Measurements from ENCODE around the gene XKRX. TPM values are rescaled to one million over a fixed set of nuclear protein-coding genes. Genes with fewer than 3 reads are reported as not detected.

Gene XKRX
- total RNA-seq, 8 experiments from 2014 or later = 0.05 to 0.24 (median 0.14) TPM

GRCh38 chrX:100931925-100932285 is 3.2 kb upstream of the XKRX start:
- no peak for ATAC-seq (replicated peaks in 6 of 8)
- Histone ChIP-seq H3K27ac (no peak overlapping the region), H3K4me3 (no peak overlapping the region), H3K4me1 (replicated peaks in 1 of 2) (no peaks in the 10 kb centered on the region)
- 43 to 100% (median 79%) methylated on average over 1 to 3 of the region's 3 CpGs; no CpG with 5 or more reads in 6 of the 10 experiments for WGBS, 10 experiments
- in situ Hi-C loops (cut with MboI; ENCODE audit: low pct_unique_long_range_greater_than_20kb in 2 of 9, low sequenced_read_pairs in 9 of 9, unreplicated experiment in 9 of 9) = no loop called here

- H3K27ac ChIP-seq = no peak overlapping the region
- in situ Hi-C loops (cut with MboI; ENCODE audit: low pct_unique_long_range_greater_than_20kb in 2 of 9, low sequenced_read_pairs in 9 of 9, unreplicated experiment in 9 of 9) = no loop called here
- 39 to 94% (median 60%) methylated on average over 1 to 3 of the region's 4 CpGs; no CpG with 5 or more reads in 3 of the 10 experiments for WGBS, 10 experiments
These were observed 2.7 kb upstream of the XKRX start for GRCh38 chrX:100931218-100931924.

DNA sequence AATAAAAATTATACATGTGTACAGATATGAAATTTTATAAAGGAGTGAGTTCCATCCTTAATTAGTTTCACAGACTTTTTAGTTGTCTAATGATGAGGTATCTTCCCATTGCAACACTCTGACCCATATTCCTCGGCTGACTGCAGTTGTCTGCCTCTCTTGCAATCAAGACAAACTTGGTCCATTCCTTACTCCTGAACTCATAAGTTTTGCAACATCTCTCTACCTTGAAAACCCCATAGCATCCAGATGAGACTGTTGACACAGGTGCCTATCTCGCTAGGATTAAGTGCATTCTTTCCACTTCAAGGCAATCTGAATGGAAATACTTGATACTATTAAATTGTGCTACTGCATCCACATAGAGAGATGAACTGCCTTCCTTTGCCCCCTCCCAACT is 2.3 kb downstream of the XKRX start:
- 56 to 100% (median 82%) methylated on average over 1 to 2 of the region's 2 CpGs; no CpG with 5 or more reads in 6 of the 10 experiments for WGBS, 10 experiments
- no peak overlapping the region for H3K4me3 ChIP-seq
- no peak overlapping the region for H3K27ac ChIP-seq
- in situ Hi-C loops (cut with MboI; ENCODE audit: low pct_unique_long_range_greater_than_20kb in 2 of 9, low sequenced_read_pairs in 9 of 9, unreplicated experiment in 9 of 9) = no loop called here
- ATAC-seq (replicated peaks in 6 of 8) = no peak
- no peaks in the 10 kb centered on the region for H3K4me1 ChIP-seq (replicated peaks in 1 of 2)

More at GRCh38 chrX:100931218-100931924, 2.7 kb upstream of the XKRX start:
- Histone ChIP-seq H3K4me3 (no peak overlapping the region), H3K4me1 (replicated peaks in 1 of 2) (no peaks in the 10 kb centered on the region)
- no peak for ATAC-seq (replicated peaks in 6 of 8)

DNA sequence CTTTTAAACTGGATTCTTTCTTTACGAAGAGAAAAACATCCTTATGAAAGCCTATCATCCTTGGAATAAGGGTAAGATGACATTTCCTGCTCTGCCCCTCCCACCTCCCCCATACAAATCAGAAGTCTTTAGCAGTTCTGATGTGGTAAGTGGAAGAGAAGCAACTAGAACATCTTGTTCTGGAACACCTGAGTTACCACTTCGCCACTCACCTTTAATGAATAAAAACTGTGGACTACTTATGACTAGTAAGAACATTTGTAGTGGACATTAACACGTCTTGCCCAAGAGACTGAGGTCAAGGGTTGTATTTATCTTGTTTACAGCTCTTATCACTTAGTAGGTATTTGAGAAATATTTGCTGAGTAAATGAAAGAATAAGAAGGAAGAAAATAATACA is 4.3 kb downstream of the XKRX start:
- Histone ChIP-seq H3K27ac (no peak overlapping the region), H3K4me1 (replicated peaks in 1 of 2) (no peaks in the 10 kb centered on the region), H3K4me3 (no peak overlapping the region)
- ATAC-seq (replicated peaks in 6 of 8) = no peak
- in situ Hi-C loops (cut with MboI; ENCODE audit: low pct_unique_long_range_greater_than_20kb in 2 of 9, low sequenced_read_pairs in 9 of 9, unreplicated experiment in 9 of 9) = no loop called here
- 0 to 67% (median 28%) methylated on average over 1 to 2 of the region's 3 CpGs; no CpG with 5 or more reads in 6 of the 10 experiments for WGBS, 10 experiments

DNA sequence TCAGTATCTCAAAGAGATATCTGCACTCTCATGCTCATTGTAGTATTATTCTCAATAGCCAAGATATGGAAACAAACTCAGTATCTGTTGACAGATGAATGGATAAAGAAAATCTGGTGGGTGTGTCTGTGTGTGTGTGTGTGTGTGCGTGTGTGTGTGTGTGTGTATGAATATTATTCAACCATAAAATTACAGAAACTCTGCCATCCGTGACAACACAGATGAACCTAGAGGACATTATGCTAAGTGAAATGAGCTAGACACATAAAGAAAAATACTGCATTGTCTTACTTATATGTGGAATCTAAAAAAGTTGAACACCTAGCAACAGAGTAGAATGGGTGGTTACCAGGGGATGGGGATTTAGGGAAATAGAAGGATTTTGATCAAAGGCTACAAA is 13.2 kb downstream of the XKRX start:
- in situ Hi-C loops (cut with MboI; ENCODE audit: low pct_unique_long_range_greater_than_20kb in 2 of 9, low sequenced_read_pairs in 9 of 9, unreplicated experiment in 9 of 9) = no loop called here
- H3K4me3 ChIP-seq = no peak overlapping the region
- peak in 2 of 8 experiments; percentile 44 to 54 for ATAC-seq (replicated peaks in 6 of 8)
- WGBS, 10 experiments = 0 to 62% (median 45%) methylated on average over 1 to 2 of the region's 2 CpGs; no CpG with 5 or more reads in 7 of the 10 experiments
- H3K4me1 ChIP-seq (replicated peaks in 1 of 2) = no peaks in the 10 kb centered on the region
- no peak overlapping the region for H3K27ac ChIP-seq

DNA sequence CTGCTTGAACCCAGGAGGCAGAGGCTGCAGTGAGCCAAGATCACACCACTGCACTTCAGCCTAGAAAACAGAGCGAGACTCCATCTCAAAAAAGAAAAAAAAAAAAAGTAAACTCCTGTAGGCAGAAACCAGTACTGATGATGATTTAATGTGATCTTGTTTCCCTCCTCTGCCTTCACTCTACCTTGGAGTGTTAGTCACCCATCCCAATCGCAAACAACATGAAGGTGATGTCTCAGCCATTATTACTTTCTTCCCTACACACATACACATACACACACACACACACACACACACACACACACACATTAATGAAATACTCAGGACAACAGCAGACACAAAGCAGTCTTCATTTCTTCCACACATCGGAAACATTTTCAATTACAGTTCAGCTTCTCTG is 15.6 kb downstream of the XKRX start:
- no peak for ATAC-seq (replicated peaks in 6 of 8)
- 48 to 100% (median 83%) methylated on average over 1 to 2 of the region's 3 CpGs; no CpG with 5 or more reads in 6 of the 10 experiments for WGBS, 10 experiments
- in situ Hi-C loops (cut with MboI; ENCODE audit: low pct_unique_long_range_greater_than_20kb in 2 of 9, low sequenced_read_pairs in 9 of 9, unreplicated experiment in 9 of 9) = no loop called here
- H3K4me3 ChIP-seq = no peak overlapping the region
- H3K4me1 ChIP-seq (replicated peaks in 1 of 2) = no peaks in the 10 kb centered on the region
- no peak overlapping the region for H3K27ac ChIP-seq

GRCh38 chrX:100911731-100912130 is 17.0 kb downstream of the XKRX start:
- Histone ChIP-seq H3K4me3 (no peak overlapping the region), H3K4me1 (replicated peaks in 1 of 2) (no peaks in the 10 kb centered on the region), H3K27ac (no peak overlapping the region)
- peak in 1 of 8 experiments; percentile 53 for ATAC-seq (replicated peaks in 6 of 8)
- in situ Hi-C loops (cut with MboI; ENCODE audit: low pct_unique_long_range_greater_than_20kb in 2 of 9, low sequenced_read_pairs in 9 of 9, unreplicated experiment in 9 of 9) = no loop called here
- no CpG with 5 or more reads among the region's 1 CpG for WGBS, 10 experiments

- no peak for ATAC-seq (replicated peaks in 6 of 8)
- Histone ChIP-seq H3K4me1 (replicated peaks in 1 of 2) (no peaks in the 10 kb centered on the region), H3K4me3 (no peak overlapping the region), H3K27ac (no peak overlapping the region)
- in situ Hi-C loops (cut with MboI; ENCODE audit: low pct_unique_long_range_greater_than_20kb in 2 of 9, low sequenced_read_pairs in 9 of 9, unreplicated experiment in 9 of 9) = no loop called here
These were observed 23.1 kb downstream of the XKRX start for GRCh38 chrX:100905620-100906019.

GRCh38 chrX:100904433-100904832 is 24.3 kb downstream of the XKRX start:
- WGBS, 10 experiments = 11 to 100% methylated on average over 1 to 2 of the region's 2 CpGs; no CpG with 5 or more reads in 8 of the 10 experiments
- ATAC-seq (replicated peaks in 6 of 8) = no peak
- Histone ChIP-seq H3K27ac (no peak overlapping the region), H3K4me3 (no peak overlapping the region), H3K4me1 (replicated peaks in 1 of 2) (no peaks in the 10 kb centered on the region)
- in situ Hi-C loops (cut with MboI; ENCODE audit: low pct_unique_long_range_greater_than_20kb in 2 of 9, low sequenced_read_pairs in 9 of 9, unreplicated experiment in 9 of 9) = no loop called here

DNA sequence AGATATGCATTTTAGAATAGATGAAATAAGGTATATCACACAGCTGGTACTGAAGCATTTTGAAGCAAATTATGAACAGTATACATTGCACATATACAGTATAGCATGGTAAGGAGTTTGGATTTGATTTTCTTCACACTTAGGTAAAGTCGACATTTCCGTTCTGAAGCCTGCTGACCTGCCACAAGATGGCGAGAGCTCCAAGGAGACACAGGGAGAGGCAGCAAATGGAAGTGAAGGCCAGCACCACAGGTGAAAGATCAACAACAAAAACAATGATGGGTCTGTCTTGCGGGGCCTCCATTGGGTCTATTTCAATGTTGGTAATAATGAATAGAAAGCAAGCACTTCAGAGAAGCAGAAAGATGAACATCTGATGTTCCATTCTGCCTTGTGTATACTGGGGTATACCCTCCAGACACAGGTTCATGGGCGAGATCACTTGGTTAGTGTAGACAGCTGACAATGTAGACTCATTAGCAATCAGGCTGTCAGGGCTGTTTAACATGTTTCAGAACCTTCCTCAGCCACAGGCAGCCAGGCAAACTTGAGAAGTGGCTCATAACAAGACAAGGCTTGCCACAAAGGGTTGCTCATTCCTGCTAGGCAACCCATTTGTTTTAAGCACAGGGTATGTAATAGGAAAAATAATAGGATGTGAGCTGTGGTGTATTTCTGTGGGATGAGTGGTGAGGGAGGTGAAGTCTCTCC is 33.2 kb downstream of the XKRX start:
- peak in 6 of 8 experiments; percentile 16 to 61 (median 46) for ATAC-seq (replicated peaks in 6 of 8)
- no peak overlapping the region for H3K4me3 ChIP-seq
- in situ Hi-C loops (cut with MboI; ENCODE audit: low pct_unique_long_range_greater_than_20kb in 2 of 9, low sequenced_read_pairs in 9 of 9, unreplicated experiment in 9 of 9) = loop anchor here in 1 of 9 experiments (25.0 kb wide), 1 partner anchor 317 kb away; the partner anchor contains the start of gene DRP2
- WGBS, 10 experiments = 0 to 40% (median 0%) methylated on average over 1 to 5 of the region's 5 CpGs; no CpG with 5 or more reads in 4 of the 10 experiments
- H3K27ac ChIP-seq = no peak overlapping the region
- no peaks in the 10 kb centered on the region for H3K4me1 ChIP-seq (replicated peaks in 1 of 2)

GRCh38 chrX:100883654-100884053 is 45.1 kb downstream of the XKRX start:
- ATAC-seq (replicated peaks in 6 of 8) = peak in 3 of 8 experiments; percentile 57 to 79 (median 63)
- no peak overlapping the region for H3K27ac ChIP-seq
- H3K4me1 ChIP-seq (replicated peaks in 1 of 2) = no peaks in the 10 kb centered on the region
- WGBS, 10 experiments = 0 to 75% (median 18%) methylated on average over 2 to 4 of the region's 4 CpGs; no CpG with 5 or more reads in 3 of the 10 experiments
- no peak overlapping the region for H3K4me3 ChIP-seq
- in situ Hi-C loops (cut with MboI; ENCODE audit: low pct_unique_long_range_greater_than_20kb in 2 of 9, low sequenced_read_pairs in 9 of 9, unreplicated experiment in 9 of 9) = loop anchor here in 1 of 9 experiments (25.0 kb wide), 1 partner anchor 329 kb away; the partner anchor contains the start of gene DRP2

- Histone ChIP-seq H3K27ac (no peak overlapping the region), H3K4me1 (replicated peaks in 1 of 2) (no peaks in the 10 kb centered on the region), H3K4me3 (no peak overlapping the region)
- in situ Hi-C loops (cut with MboI; ENCODE audit: low pct_unique_long_range_greater_than_20kb in 2 of 9, low sequenced_read_pairs in 9 of 9, unreplicated experiment in 9 of 9) = loop anchor here in 1 of 9 experiments (25.0 kb wide), 1 partner anchor 332 kb away; the partner anchor contains the start of gene DRP2
- no peak for ATAC-seq (replicated peaks in 6 of 8)
- WGBS, 10 experiments = 20 to 76% (median 40%) methylated on average over 1 to 2 of the region's 2 CpGs; no CpG with 5 or more reads in 7 of the 10 experiments
These were observed 48.3 kb downstream of the XKRX start for GRCh38 chrX:100880368-100880767.

GRCh38 chrX:100874325-100874724 is 54.4 kb downstream of the XKRX start, which contains the start of gene NOX1:
Gene NOX1, minus strand, starts transcription at chrX:100874359. Its CDS starts 220 bp downstream, at chrX:100874139.
- H3K4me3 ChIP-seq = no peak within 1 kb of the TSS
- H3K27ac ChIP-seq = no peak within 1 kb of the TSS
- H3K4me1 ChIP-seq (replicated peaks in 1 of 2) = no peaks in the 10 kb centered on the region
- no peak for ATAC-seq (replicated peaks in 6 of 8)
- in situ Hi-C loops (cut with MboI; ENCODE audit: low pct_unique_long_range_greater_than_20kb in 2 of 9, low sequenced_read_pairs in 9 of 9, unreplicated experiment in 9 of 9) = no loop called here
- WGBS, 10 experiments = 35 to 62% methylated on average over 2 of the region's 2 CpGs; no CpG with 5 or more reads in 8 of the 10 experiments

All from motor neuron (in vitro differentiated cells).